ENCODE measurements around the gene SEMA4F. TPM values are rescaled to one million over a fixed set of nuclear protein-coding genes. Genes with fewer than 3 reads are reported as not detected.
A peak's percentile ranks its signal among the peaks of the same experiment; 100 is the strongest.
"Not testable (repeated sequence)": the region's sequence is repeated elsewhere in the genome, so short reads cannot be mapped to it uniquely, and the experiment has no call there.

SEMA4F gene
- total RNA-seq: 4.3 and 4.4 TPM in 2 replicates
- 9.9 TPM for polyA plus RNA-seq (2012)

DNA sequence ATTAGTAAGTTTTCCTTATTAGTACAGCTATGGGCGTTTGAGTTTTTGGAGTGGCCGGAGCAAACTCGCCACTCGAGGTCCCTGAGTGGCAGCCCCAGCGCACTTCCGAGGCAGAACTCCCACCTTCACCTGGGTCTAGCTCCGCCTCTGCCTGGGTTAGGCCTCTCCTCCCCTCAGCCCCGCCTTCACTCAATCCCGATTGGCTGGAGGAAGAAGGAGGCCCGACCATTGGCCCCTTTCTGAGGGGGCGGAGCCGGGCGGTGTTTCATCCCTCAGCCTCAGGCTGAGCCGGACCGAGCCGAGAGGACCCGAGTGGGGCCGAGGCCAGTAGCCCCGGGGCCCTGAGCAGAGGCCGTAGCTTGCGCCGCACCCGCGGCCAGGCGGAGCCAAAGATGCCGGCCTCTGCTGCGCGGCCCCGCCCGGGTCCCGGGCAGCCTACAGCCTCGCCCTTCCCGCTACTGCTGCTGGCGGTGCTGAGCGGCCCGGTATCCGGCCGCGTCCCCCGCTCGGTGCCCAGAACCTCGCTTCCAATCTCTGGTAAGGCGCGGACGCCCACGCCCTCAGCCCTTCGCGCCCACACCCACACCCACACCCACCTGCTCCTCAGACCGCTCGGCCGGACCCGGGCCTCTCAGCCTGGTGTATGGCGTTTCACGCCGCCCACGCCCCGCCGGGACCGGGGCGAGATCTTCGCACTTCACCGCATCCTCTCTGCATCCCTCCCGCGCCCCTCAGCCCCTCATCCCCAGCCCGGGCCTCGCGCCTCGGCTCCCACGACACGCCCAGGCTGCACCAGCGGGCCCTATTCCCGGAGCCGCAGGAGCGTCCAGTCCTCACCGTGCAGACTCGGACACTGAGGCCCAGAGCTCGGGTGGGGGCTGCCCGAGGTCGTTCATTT, at the start of gene SEMA4F:
SEMA4F (plus strand) TSS at position 263 of the 898 bp plus-strand sequence; CDS start at position 393, 130 bp downstream.
- DNase-seq (ENCODE audit: low read depth): peak; percentile 98

DNA sequence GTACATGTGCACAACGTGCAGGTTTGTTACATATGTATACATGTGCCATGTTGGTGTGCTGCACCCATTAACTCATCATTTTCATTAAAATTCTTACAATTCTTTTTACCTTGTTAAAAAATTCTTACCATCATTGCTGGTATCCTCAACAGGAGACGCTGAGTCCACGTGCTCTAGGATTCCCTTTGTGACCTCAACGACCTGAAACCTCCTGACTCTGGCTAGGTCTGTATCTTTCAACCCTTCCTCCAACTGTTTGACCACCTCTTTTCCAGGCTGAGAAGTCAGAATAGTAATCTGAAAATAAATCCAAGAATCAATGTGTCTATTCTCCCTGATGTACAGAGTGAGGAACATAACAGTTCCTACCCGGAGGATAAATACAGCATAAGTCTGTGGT, 47.1 kb upstream of the SEMA4F start:
- DNase-seq (ENCODE audit: low read depth): no peak

DNA sequence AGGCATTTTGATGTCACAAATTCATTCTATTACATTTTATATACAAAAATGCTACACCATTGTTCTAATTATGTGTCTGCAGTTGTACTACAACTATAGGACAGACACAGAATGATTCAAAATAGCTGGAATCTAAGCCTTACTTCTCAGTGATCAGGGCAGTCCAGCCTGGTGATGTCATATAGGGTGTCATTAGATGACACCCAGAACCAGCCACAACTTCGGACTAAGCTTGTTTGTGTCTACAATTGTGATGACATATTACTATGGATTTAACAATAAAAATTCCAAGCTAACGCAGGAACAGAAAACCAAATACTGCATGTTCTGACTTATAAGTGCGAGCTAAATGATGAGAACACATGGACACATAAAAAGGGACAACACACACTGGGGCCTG, 36.9 kb upstream of the SEMA4F start:
- DNase-seq (ENCODE audit: low read depth): no peak

- no peak for DNase-seq (ENCODE audit: low read depth)
Observed at GRCh38 chr2:74618410-74619083, 35.5 kb upstream of the SEMA4F start.

DNA sequence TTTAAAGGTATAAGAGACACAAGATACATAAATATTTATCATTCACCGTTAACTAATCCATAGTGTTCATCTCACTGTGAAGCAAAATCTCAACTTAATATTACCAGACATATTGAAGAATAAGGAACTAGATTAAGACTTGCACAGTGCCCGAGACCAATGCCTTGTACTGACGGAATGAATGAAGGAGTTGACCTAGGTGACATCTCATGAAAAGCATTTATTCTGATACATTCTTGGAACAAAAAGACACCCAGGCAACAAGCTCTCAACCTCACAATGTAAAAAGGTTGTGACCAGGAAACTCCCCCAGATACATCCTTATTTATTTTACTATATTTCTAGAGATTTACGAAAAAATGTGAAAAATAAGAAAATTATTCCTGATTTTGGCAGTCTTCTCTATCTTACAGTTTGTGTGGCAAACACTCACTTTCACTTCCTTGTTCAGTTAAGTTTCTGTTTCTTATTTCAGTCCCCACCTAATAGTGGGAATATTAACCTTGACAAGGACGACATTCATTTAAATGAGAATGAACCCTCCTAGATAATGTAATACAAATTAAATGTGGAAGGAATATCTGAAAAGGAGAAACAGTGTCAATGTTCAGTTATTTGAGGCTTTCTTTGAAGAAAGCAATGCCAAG, 34.3 kb upstream of the SEMA4F start:
- no peak for DNase-seq (ENCODE audit: low read depth)

GRCh38 chr2:74620671-74621070, 33.4 kb upstream of the SEMA4F start:
- DNase-seq (ENCODE audit: low read depth): no peak

DNA sequence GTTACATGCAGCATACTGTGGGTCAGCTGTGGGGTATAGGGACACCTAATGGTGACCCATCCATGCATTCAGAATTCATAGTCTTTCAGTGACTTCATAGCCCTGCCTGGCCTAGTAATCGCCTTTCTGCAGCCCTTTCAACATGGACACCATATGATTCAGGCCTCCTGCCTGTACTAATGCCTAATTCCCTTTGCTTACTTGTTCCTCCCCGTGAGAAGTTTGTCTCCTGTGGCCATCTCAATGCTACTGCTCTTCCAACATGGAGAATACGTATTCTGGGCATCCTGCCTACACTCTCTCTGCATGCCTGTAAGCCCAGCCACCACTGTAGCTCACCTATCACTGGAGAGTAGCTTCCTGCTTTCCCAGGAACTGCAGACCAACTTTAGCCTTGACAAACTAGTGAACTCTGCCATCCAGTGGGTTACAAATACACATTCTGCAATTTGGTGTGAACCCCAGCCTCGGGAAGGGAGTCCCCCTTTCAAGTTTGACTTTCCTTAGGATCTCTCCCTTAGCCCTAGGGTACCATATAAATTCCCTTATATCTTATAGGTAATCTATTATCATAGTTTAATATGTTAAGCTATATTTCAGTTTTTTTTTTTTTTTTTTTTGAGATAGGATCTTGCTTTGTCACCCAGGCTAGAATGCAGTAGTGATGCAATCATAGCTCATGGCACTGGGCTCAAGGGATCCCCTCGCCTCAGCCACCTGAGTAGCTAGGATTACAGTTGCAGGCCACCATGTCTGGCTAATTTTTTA, 28.2 kb upstream of the SEMA4F start:
- DNase-seq (ENCODE audit: low read depth): no peak

- no peak for DNase-seq (ENCODE audit: low read depth)
Observed at GRCh38 chr2:74628538-74629105, 25.4 kb upstream of the SEMA4F start.

- DNase-seq (ENCODE audit: low read depth): not testable (repeated sequence)
Observed at GRCh38 chr2:74630454-74630853, 23.6 kb upstream of the SEMA4F start.

DNA sequence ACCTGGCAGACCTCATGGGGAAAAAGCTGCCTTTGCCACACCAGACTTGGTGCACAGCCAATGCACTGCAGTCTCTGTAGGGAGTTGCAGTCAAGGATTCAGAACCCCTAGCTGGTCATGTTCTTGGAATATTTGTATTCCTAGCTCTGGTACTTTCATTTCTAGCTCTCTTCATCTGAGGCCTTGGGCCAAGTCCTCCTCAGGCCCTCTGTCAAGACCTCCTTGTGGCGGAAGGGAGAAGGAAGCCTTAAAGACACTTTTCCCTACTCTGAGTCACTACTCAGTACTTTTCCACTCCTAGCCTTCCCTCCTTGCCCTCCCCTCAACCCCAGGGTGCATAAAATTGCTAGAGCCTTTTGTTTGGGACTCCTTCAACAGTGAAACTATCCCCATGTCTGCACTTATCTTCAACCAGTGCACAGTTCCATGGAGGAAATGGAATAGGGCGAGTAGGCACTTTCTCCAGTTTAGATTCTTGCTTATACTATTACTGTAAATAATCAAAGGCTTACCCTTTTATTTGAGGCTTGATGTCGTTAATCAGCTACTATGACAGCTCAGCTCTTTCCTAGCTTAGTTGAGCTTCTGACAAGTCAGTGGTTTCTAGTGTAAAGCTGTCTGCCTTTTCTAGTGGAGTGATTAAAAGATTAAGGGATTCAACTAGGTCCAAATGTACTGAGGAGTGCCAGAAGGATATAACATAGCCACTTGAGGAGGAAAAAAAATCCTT, 21.7 kb upstream of the SEMA4F start:
- DNase-seq (ENCODE audit: low read depth): peak; percentile 9

DNA sequence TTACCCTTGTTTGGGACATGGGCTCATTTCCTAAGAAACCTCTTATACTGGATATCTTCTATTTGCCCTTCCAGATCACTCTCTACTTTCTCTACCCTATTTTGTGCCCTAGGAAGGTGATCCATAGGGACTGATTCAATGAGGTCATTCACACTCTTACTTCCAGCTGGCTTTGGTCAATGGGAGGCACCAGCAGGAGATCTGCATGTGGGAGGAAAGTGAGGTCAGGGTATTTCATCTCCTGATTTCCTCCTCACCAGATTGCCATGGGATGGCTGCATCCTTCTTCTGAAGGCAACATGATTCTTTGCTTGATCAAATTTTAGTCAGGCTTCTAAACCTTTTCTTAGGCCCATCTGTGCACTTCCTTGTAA, 21.1 kb upstream of the SEMA4F start:
- DNase-seq (ENCODE audit: low read depth): no peak

- no peak for DNase-seq (ENCODE audit: low read depth)
Observed at GRCh38 chr2:74639550-74639949, 14.5 kb upstream of the SEMA4F start.

- no peak for DNase-seq (ENCODE audit: low read depth)
Observed at GRCh38 chr2:74645344-74645743, 8.7 kb upstream of the SEMA4F start.

- DNase-seq (ENCODE audit: low read depth): no peak
Observed at GRCh38 chr2:74646201-74646600, 7.8 kb upstream of the SEMA4F start.

DNA sequence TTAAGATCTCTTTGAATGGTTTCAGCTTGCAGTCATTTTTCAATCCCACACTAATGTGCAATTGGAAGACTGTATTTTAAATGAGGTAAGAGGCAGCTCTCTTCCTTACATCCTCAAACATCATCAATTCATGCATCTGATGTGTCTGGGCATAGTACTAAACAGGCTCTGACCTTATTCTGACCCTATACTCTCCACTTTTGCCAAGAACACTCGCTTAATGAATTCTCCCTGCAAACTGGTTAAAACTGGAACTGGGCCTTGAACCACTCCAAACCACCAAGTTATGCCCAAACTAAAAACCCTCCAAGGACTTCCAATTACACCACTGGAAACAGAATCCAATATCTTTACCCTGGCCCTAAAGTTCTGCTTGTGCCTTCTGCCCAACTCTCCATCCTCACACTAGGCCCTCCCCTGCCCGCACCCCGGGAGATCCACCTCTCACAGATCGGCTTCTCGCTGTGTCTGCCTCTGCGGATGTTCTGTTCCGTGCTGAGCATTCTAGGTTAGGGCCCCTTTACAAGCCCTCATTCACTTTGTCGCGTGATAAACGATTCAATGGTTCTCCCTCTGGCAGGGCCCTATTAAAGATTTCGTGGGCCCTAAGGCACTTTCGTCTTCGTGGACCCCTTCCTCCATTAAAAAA, 7.1 kb upstream of the SEMA4F start:
- DNase-seq (ENCODE audit: low read depth): no peak

GRCh38 chr2:74648009-74648443, 6.0 kb upstream of the SEMA4F start, which contains the start of gene M1AP:
Gene M1AP (minus strand): TSS chr2:74648330. CDS start chr2:74640275, 8,055 bp downstream.
- no peak for DNase-seq (ENCODE audit: low read depth)

DNA sequence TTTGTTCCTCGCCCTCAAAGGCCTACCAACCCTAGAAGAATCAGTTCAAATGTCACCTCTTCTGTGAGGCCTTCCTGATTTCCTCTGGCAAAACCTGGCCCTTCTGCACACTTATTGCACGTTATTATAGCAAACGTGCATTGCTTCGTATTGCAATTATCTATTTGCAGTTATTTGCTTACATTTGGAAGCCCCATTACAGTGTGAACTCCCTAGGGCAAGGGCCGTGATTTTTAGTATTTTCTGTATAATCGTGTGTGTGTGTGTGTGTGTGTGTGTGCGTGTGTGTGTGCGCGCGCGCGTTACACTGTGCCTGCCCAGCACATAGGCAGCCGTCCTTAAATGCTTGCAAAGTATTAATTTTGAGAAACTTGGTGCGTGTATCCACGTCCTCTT, 460 bp upstream of the SEMA4F start:
- no peak for DNase-seq (ENCODE audit: low read depth)

- DNase-seq (ENCODE audit: low read depth): no peak
Observed at GRCh38 chr2:74655579-74655978, 1.5 kb downstream of the SEMA4F start.

DNA sequence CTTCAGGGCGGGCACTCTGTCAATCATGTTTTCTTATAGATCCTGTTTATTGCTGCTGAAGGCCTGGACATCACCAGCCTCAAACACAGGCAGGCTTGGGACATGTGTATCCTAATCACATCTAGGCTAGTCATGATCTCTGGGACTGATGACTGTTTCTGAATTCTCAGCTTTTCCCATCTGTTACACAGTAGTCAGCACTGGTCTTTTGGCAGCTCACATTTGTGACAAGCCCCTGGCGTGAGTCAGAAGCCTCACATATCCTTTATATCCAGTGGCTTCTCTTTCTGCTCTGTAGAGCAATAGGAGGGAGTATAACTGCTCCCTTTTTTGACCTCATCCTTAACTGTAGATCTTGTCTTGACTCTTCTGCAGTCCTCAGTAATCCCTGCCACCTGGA, 4.5 kb downstream of the SEMA4F start:
- peak; percentile 90 for DNase-seq (ENCODE audit: low read depth)

DNA sequence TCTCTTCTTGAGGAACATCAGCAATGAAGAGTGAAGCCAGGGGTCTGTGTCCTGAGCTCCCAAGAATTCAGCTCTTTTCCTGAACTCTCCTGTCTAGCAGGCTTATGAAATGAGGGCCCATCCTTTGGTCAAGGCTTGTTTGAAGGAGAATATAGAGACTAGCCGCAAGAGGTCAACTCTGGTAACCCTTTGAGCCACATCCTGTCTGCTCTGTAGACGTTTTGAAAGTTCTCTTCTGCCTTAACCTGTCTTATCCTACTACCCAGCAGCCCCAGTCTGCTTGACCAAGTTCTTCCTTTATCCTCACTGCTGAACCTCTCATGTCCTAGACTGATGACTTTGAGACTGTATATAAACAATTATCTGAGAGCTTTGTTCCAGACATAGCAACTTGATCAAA, 5.4 kb downstream of the SEMA4F start:
- DNase-seq (ENCODE audit: low read depth): no peak
